Smooth muscle cell (in vitro differentiated cells): ENCODE measurements around the gene NCOA1. TPM values are rescaled to one million over a fixed set of nuclear protein-coding genes. Genes with fewer than 3 reads are reported as not detected.
"Not testable (repeated sequence)": the region's sequence is repeated elsewhere in the genome, so short reads cannot be mapped to it uniquely, and the experiment has no call there.

ENCODE experiments used
- DNase-seq: peaks from one replicate; lab custom pipeline; 2025; ENCODE audit not compliant: unreplicated experiment; lab: John Stamatoyannopoulos, UW
- H2AFZ ChIP-seq: fragments of 200-600 bp; sonication (generic); 2 replicates; pipeline ENCODE4 v1.6.0; 2016; ENCODE audit warnings: antibody characterized with exemption, low read depth, mild to moderate bottlenecking
- H3F3A ChIP-seq: fragments of 200-600 bp; sonication (generic); 2 replicates; pipeline ENCODE4 v1.6.0; 2017; ENCODE audit warnings: antibody characterized with exemption, low read depth
- H3K27ac ChIP-seq: fragments of 200-600 bp; sonication (generic); 2 replicates; pipeline ENCODE4 v1.5.1; 2016; ENCODE audit warnings: low read depth, mild to moderate bottlenecking
- H3K27me3 ChIP-seq: fragments of 200-600 bp; sonication (generic); 2 replicates; pipeline ENCODE4 v1.6.1; 2016; ENCODE audit warnings: low read depth, mild to moderate bottlenecking
- H3K36me3 ChIP-seq: fragments of 200-600 bp; sonication (generic); 2 replicates; pipeline ENCODE4 v1.5.1; 2016; ENCODE audit warnings: low read depth
- H3K4me1 ChIP-seq: fragments of 200-600 bp; sonication (generic); 2 replicates; pipeline ENCODE4 v1.5.1; 2016; ENCODE audit warnings: low read depth
- H3K4me2 ChIP-seq: fragments of 200-600 bp; sonication (generic); 2 replicates; pipeline ENCODE4 v1.6.0; 2016; ENCODE audit warnings: mild to moderate bottlenecking
- H3K4me3 ChIP-seq: fragments of 200-600 bp; sonication (generic); 2 replicates; pipeline ENCODE4 v1.5.1; 2016; ENCODE audit warnings: mild to moderate bottlenecking
- H3K79me2 ChIP-seq: fragments of 200-600 bp; sonication (generic); 2 replicates; pipeline ENCODE4 v1.6.0; 2016; ENCODE audit warnings: low read depth, mild to moderate bottlenecking
- H3K9ac ChIP-seq: fragments of 200-600 bp; sonication (generic); 2 replicates; pipeline ENCODE4 v1.6.0; 2016; ENCODE audit warnings: low read depth
- H3K9me3 ChIP-seq: fragments of 200-600 bp; sonication (generic); replicated peaks from 2 replicates; pipeline ENCODE4 v1.5.1; 2016; ENCODE audit warnings: low read depth
- H4K20me1 ChIP-seq: fragments of 200-600 bp; sonication (generic); 2 replicates; pipeline ENCODE4 v1.6.0; 2016; ENCODE audit warnings: low read depth
- WGBS: methylation state at CpG from one replicate; pipeline ENCODE4 v1.1.7; 2016; ENCODE audit warnings: low lambda C conversion rate; 5-methylcytosine and 5-hydroxymethylcytosine counted together
- polyA plus RNA-seq: library from polyadenylated mRNA; unstranded; fragments of >200 nt; fragmentation: Nextera tagmentation; extraction: Ambion mirVana; gene quantifications from 2 replicates; pipeline ENCODE4 v1.2.1, GENCODE V29; 2016
- total RNA-seq: library from RNA; depleted of rRNA; stranded (reverse); fragments of >200 nt; gene quantifications from 2 replicates; pipeline ENCODE4 v1.2.3, GENCODE V29; 2014
- TF ChIP-seq, protein P1 (sequence below): fragments of 200-600 bp; sonication (generic); IDR thresholded peaks from 2 replicates; pipeline ENCODE4 v1.5.1; 2017; ENCODE audit warnings: borderline replicate concordance, mild to moderate bottlenecking, antibody characterized with exemption; ENCODE audit not compliant: insufficient read depth, poor library complexity, severe bottlenecking

NCOA1 gene
- total and polyA plus RNA-seq, 2 experiments from 2014 or later = 8.5 to 21.0 TPM

DNA sequence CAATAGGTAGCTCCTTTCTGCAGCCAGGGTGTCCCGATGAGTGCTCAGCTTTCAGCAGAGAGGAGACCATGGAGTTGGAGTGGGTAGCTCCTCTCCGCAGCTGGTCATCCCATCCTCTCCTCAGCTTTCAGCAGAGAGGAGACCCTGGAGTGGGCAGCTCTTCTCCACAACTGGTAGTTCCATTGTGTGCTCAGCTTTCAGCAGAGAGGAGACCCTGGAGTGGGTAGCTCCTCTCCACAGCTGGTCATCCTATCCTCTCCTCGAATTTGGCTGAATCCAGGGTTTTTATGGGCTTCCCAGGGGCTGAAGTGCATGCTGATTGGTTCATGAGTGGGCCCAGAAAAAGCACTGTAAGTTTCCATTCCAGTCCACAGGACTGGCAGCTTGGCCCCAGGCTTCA is 75.2 kb downstream of the NCOA1 start:
- H3K4me2 ChIP-seq = no peak overlapping the region
- DNase-seq = no peak
- H2AFZ ChIP-seq = no peak overlapping the region
- H3K27ac ChIP-seq = no peak overlapping the region
- no peak overlapping the region for H3K4me3 ChIP-seq
- whole genome bisulfite sequencing = 98% methylated on average over 3 of the region's 3 CpGs
- no peaks in the 10 kb centered on the region for H3K27me3 ChIP-seq
- H3K36me3 ChIP-seq = no peaks in the 10 kb centered on the region
- TF ChIP-seq, protein P1, sequence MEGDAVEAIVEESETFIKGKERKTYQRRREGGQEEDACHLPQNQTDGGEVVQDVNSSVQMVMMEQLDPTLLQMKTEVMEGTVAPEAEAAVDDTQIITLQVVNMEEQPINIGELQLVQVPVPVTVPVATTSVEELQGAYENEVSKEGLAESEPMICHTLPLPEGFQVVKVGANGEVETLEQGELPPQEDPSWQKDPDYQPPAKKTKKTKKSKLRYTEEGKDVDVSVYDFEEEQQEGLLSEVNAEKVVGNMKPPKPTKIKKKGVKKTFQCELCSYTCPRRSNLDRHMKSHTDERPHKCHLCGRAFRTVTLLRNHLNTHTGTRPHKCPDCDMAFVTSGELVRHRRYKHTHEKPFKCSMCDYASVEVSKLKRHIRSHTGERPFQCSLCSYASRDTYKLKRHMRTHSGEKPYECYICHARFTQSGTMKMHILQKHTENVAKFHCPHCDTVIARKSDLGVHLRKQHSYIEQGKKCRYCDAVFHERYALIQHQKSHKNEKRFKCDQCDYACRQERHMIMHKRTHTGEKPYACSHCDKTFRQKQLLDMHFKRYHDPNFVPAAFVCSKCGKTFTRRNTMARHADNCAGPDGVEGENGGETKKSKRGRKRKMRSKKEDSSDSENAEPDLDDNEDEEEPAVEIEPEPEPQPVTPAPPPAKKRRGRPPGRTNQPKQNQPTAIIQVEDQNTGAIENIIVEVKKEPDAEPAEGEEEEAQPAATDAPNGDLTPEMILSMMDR = no peak
- no peaks in the 10 kb centered on the region for H3K9me3 ChIP-seq
- no peaks in the 10 kb centered on the region for H3K79me2 ChIP-seq
- H4K20me1 ChIP-seq = peaks cover 10% of the 10 kb centered on the region
- H3F3A ChIP-seq = no peaks in the 10 kb centered on the region
- H3K4me1 ChIP-seq = no peaks in the 10 kb centered on the region
- H3K9ac ChIP-seq = no peak overlapping the region

DNA sequence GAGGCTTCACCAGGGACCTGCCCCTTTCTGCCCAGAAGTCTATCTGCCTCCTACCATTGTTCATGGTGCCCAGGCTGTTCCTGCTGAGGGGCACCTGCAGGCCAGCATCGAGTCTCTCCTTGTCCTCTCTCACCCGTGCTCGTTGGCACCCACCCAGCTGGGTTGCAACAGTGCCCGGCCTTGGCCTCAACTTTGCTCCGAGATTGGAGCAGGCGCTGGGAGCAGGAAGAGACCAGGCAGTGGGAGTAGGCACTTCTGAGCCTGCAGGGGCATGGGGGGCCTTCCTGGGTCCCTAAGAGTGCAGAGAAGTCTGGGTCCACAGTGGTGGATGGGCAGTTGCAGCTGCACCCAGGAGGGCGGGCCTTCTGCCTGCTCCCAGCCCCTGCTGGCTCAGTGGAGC is 75.6 kb downstream of the NCOA1 start:
- Histone ChIP-seq H3K9me3 (no peaks in the 10 kb centered on the region), H3K79me2 (no peaks in the 10 kb centered on the region), H3F3A (no peaks in the 10 kb centered on the region), H3K4me2 (no peak overlapping the region), H3K36me3 (no peaks in the 10 kb centered on the region), H3K27me3 (no peaks in the 10 kb centered on the region), H3K9ac (no peak overlapping the region), H4K20me1 (peaks cover 10% of the 10 kb centered on the region), H3K4me1 (no peaks in the 10 kb centered on the region), H3K27ac (no peak overlapping the region), H3K4me3 (no peak overlapping the region), H2AFZ (no peak overlapping the region)
- no peak for DNase-seq
- WGBS = 97% methylated on average over 7 of the region's 7 CpGs
- TF ChIP-seq, protein P1 = no peak

DNA sequence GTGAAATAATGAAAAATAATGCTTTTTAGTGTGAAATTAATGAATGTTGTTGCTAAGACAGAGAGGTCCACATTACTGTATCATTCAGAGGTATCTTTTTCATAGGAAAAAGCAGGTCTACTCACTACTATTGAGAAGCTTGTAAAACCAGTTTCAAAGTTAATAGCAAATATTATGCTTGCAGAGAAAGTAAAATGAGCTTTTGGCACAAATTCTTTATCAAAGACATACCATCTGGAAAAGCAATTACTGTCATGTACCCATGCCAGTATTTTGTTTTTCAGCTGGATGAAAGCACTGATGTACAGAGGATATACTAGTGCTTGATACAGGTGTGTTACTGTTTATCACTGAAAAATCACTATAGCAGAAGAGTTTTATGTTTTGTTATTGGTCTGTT is 77.5 kb downstream of the NCOA1 start:
- Histone ChIP-seq H3K36me3 (no peaks in the 10 kb centered on the region), H4K20me1 (no peaks in the 10 kb centered on the region), H3K27ac (no peak overlapping the region), H3K4me1 (no peaks in the 10 kb centered on the region), H3K27me3 (no peaks in the 10 kb centered on the region), H3K4me2 (no peak overlapping the region), H3K4me3 (no peak overlapping the region), H3K79me2 (peaks cover under 1% of the 10 kb centered on the region), H2AFZ (no peak overlapping the region), H3K9ac (no peak overlapping the region), H3F3A (no peaks in the 10 kb centered on the region), H3K9me3 (no peaks in the 10 kb centered on the region)
- no peak for DNase-seq
- TF ChIP-seq, protein P1 = no peak

DNA sequence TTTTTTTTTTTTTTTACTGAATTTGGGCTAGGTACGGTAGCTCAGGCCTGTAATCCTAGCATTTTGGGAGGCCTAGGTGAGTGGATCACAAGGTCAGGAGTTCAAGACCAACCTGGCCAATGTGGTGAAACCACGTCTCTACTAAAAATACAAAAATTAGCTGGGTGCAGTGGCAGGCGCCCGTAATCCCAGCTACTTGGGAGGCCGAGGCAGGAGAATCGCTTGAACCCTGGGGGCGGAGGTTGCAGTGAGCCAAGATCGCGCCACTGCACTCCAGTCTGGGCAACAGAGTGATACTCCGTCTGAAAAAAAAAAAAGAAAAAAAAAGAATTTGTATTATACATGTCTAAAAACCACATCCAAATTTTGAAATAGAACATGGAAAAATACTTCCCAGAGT is 78.5 kb downstream of the NCOA1 start:
- H3K4me1 ChIP-seq = not testable (repeated sequence)
- WGBS = 95% methylated on average over 10 of the region's 10 CpGs

More for the DNA sequence above, 78.5 kb downstream of the NCOA1 start:
- not testable (repeated sequence) for H3K27me3 ChIP-seq, H3K9me3 ChIP-seq, H2AFZ ChIP-seq, H3K36me3 ChIP-seq, H3K9ac ChIP-seq, H3K4me3 ChIP-seq, H4K20me1 ChIP-seq, H3K79me2 ChIP-seq, H3K27ac ChIP-seq, H3K4me2 ChIP-seq, DNase-seq, H3F3A ChIP-seq
